Measurements from ENCODE around the gene UNC5C.

The UNC5C gene

DNA sequence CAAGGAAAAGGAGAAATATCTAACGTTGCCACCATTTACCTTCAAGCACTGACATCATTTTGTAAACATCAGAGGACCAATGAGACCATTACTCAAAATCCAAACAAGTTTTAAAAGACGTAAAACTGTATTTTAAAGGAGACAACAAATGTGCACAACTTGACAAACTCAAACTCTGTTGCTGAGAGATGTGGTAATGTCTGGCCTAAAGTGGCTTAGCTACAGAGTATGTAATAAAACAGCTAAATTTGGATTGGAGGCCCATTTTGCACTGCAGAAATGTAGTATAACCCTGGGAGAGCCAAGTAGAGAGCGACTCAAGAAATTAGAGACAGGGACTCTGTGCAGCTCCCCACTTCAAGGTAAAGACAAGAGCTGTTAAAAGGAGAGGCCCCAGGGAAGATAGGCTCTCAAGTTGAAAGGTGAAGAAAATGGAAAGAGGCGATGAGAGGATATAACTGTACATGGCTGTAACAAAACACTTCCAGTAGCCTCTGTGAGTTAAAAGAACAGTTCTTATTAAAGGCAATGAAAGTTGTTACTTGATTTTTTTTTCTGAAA is 20.3 kb downstream of the UNC5C start:
- TF ChIP-seq, protein P1, sequence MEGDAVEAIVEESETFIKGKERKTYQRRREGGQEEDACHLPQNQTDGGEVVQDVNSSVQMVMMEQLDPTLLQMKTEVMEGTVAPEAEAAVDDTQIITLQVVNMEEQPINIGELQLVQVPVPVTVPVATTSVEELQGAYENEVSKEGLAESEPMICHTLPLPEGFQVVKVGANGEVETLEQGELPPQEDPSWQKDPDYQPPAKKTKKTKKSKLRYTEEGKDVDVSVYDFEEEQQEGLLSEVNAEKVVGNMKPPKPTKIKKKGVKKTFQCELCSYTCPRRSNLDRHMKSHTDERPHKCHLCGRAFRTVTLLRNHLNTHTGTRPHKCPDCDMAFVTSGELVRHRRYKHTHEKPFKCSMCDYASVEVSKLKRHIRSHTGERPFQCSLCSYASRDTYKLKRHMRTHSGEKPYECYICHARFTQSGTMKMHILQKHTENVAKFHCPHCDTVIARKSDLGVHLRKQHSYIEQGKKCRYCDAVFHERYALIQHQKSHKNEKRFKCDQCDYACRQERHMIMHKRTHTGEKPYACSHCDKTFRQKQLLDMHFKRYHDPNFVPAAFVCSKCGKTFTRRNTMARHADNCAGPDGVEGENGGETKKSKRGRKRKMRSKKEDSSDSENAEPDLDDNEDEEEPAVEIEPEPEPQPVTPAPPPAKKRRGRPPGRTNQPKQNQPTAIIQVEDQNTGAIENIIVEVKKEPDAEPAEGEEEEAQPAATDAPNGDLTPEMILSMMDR (IDR thresholded peaks at IDR 0.05; ENCODE audit: low read depth, low read length) = no peak
- DNase-seq (ENCODE audit: low read depth in 2 of 2) = peak; percentile 28 to 34
- H3K4me3 ChIP-seq (replicated peaks in 1 of 2; ENCODE audit: low read depth in 2 of 2, low read length in 2 of 2) = no peak overlapping the region

DNA sequence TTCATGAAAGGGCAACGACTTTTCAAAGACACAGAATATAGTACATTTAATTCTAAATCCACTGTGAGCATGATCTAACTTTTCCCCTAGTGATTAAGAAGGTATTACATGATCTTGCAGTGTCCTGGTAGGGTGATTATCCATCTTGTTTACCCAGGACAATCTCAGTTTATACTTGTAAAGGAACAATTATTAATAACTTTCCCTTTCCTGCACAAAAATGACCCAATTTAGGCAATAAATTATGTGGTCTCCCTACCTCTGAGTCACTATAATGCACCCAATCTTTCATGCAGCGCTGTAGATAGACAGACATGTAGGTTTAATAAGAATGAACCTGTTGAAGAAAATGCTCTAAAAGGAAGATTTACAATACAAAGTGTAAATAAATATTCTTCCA is 22.7 kb downstream of the UNC5C start:
- no peak overlapping the region for H3K4me3 ChIP-seq (replicated peaks in 1 of 2; ENCODE audit: low read depth in 2 of 2, low read length in 2 of 2)
- TF ChIP-seq, protein P1 (IDR thresholded peaks at IDR 0.05; ENCODE audit: low read depth, low read length) = no peak
- DNase-seq (ENCODE audit: low read depth in 2 of 2) = no peak

DNA sequence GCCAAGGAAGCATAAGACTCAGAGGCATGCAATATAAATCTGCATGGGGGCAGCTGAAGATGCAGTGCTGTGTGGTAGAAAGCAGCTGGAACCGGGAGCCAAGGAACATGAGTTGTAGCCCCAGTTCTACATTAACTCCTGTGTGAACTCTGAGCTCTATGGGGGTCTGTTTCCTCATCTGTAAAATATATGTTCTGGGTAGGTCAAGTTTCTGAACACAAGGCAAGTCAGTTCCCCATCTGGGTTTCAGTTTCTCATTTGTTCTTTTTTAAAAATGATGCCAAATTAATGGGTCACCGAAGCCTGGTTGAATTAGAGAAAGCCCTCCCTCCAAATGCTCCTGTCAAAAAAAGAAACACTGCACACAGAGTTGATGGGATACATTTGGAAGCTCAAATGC is 24.0 kb downstream of the UNC5C start:
- TF ChIP-seq, protein P1 (IDR thresholded peaks at IDR 0.05; ENCODE audit: low read depth, low read length) = no peak
- H3K4me3 ChIP-seq (replicated peaks in 1 of 2; ENCODE audit: low read depth in 2 of 2, low read length in 2 of 2) = no peak overlapping the region
- no peak for DNase-seq (ENCODE audit: low read depth in 2 of 2)

DNA sequence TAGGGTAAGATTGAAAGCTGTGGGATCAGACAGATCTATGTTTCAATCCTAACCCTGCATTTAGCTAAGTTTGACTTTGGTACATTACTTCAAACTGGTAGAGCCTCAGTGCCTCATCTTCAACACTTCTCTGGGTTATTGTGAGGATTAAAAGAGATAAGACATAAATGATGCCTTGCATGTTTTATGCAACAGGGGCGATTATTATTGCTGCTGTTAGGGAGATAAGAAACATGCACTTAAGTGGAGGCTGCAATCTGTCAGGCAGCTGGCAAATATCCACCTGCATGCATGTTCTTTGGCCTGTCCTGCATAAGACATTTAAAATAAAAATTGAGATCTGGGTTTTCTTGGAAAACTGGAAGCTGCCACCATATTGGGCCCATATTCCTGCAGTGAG is 24.6 kb downstream of the UNC5C start:
- TF ChIP-seq, protein P1 (IDR thresholded peaks at IDR 0.05; ENCODE audit: low read depth, low read length) = no peak
- H3K4me3 ChIP-seq (replicated peaks in 1 of 2; ENCODE audit: low read depth in 2 of 2, low read length in 2 of 2) = no peak overlapping the region
- DNase-seq (ENCODE audit: low read depth in 2 of 2) = no peak

DNA sequence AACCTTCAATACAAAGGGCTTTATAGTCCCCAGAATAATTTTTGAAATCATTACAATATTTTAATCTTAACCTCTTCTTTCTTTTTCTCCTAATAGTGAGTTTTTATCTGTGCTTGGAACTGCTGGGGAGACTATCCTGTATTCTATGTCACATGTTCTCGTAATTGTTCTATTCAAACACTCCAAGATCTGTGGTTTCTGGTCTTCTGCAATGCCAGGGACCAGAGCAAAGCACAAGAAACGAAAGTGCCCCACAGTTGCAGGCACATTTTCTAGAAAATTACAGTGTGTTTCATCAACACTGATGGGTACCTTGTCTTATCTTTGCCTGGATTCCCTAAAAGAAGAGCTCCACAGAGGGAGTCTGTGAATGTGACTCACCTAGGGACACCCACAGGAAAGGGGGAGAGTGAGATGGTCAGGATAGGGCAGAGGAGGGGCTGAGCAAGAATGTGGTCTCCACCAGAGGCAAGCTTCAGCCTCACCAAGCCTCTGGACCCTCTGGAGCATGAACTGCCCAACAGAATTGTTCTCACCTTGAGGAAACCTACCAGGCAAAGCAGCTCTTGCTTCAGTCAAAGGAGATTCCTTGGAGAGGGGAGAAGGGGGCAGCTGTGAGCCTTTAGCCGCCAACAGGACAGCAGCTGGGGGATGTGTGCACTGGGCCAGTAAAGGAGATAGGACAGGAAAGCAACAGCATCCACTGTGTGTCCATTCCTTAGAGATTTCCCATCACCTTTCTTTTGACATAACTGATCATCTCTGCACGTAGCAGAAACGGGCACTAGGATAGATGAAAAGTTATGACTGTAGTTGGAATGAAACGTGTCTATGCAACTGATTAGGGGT is 25.9 kb downstream of the UNC5C start:
- no peak for DNase-seq (ENCODE audit: low read depth in 2 of 2)
- TF ChIP-seq, protein P1 (IDR thresholded peaks at IDR 0.05; ENCODE audit: low read depth, low read length) = no peak
- H3K4me3 ChIP-seq (replicated peaks in 1 of 2; ENCODE audit: low read depth in 2 of 2, low read length in 2 of 2) = no peak overlapping the region

DNA sequence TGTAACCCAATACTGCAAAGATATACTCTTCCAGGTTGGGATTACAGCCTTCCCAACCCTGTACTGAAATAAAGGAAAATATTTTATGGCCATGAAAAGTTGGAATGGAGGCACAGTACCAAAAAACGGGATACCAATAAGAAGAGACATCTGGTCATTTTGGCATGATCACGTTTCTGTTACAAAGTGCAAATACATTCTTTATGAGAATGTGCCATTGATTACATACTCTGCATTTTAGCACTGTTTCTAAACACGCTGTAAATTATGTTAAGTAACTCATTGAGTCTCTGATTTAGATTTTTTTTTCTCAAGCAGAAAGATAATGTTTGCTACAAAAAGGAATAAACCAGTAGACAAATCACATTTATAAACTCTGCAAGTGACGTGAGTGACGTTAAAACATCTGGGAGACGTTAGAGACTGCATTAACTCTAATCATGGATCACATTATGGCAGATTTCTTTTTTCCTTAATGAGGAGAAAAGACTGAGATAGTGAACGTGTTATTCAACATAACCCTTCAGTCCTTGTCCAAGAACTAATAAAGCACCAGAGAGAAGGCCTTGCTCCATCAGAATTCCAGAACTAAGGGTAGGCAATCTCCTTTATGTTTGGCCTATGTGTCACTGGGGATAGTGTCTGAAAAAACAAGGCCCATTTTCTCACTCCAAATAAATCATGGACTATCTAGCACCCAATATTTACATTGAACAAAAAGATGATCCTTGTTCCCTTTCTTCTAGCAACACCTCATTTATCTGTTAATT is 31.0 kb downstream of the UNC5C start:
- TF ChIP-seq, protein P1 (IDR thresholded peaks at IDR 0.05; ENCODE audit: low read depth, low read length) = no peak
- no peak overlapping the region for H3K4me3 ChIP-seq (replicated peaks in 1 of 2; ENCODE audit: low read depth in 2 of 2, low read length in 2 of 2)
- no peak for DNase-seq (ENCODE audit: low read depth in 2 of 2)
